DND-41 (cell line): ENCODE measurements around the gene ACSL1.

Source experiments
- CTCF ChIP-seq: IDR thresholded peaks from 2 replicates; pipeline ENCODE4 v1.5.1; 2012; ENCODE audit warnings: borderline replicate concordance, low read length, moderate library complexity, mild to moderate bottlenecking; ENCODE audit not compliant: poor library complexity, severe bottlenecking; ENCODE audit errors: extremely low read depth
- EZH2 ChIP-seq: IDR thresholded peaks from 3 replicates; pipeline ENCODE4 v1.6.1; 2012; ENCODE audit warnings: borderline replicate concordance, low read depth, mild to moderate bottlenecking, moderate library complexity, low read length, inconsistent platforms; ENCODE audit not compliant: severe bottlenecking

- TF ChIP-seq EZH2 (no peak), CTCF (no peak)
These were observed 2.8 kb downstream of the ACSL1 start for GRCh38 chr4:184823014-184823413.
